ENCODE results near the gene MUC5AC.

MUC5AC gene

DNA sequence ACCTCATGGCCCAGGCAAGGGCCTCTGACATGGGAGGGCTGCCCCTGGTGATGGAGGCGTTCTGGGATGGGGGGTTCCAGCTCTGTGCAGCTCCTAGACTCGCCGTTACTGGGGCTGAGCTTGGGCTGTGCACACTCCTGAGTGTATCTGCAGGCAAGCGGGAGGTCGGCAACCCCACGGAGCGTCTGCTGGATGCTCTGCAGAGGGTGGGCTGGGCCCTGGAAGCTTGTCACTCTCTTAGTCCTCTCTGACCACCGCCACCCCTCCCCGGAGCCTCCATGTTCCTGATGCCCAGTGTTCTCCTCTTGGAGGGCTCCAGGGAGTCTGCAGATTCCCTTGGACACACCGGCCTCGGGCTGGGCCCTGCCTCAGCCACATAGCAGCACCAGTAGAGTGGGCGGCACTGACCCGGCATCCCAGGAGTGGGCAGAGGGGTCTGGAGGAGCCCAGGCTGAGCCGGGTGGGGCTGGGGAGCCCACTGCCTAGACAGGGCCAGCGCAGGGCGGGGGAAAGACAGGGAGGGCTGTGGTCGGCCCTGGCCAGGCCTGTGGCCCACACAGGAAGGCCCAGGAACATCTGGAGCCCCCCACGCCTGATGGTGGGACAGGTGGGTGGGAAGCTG is 44.5 kb downstream of the MUC5AC start:
- Histone ChIP-seq H3K36me3 (ENCODE audit: control insufficient read depth in 2 of 2, insufficient read depth in 2 of 2, low read length in 2 of 2) (no peaks in the 10 kb centered on the region), H3K27ac (ENCODE audit: low read length) (no peak overlapping the region), H3K9ac (ENCODE audit: low read length in 2 of 2) (no peak overlapping the region), H3K4me3 (ENCODE audit: low read length in 2 of 2) (no peak overlapping the region), H3K4me1 (ENCODE audit: control insufficient read depth, insufficient read depth, low read length) (no peaks in the 10 kb centered on the region), H3K9me3 (ENCODE audit: control insufficient read depth in 2 of 2, low read length in 2 of 2) (no peaks in the 10 kb centered on the region), H3K27me3 (ENCODE audit: control insufficient read depth in 1 of 2, insufficient read depth in 2 of 2, low read length in 2 of 2) (peaks cover 23 to 32% of the 10 kb centered on the region in 2 donors)

DNA sequence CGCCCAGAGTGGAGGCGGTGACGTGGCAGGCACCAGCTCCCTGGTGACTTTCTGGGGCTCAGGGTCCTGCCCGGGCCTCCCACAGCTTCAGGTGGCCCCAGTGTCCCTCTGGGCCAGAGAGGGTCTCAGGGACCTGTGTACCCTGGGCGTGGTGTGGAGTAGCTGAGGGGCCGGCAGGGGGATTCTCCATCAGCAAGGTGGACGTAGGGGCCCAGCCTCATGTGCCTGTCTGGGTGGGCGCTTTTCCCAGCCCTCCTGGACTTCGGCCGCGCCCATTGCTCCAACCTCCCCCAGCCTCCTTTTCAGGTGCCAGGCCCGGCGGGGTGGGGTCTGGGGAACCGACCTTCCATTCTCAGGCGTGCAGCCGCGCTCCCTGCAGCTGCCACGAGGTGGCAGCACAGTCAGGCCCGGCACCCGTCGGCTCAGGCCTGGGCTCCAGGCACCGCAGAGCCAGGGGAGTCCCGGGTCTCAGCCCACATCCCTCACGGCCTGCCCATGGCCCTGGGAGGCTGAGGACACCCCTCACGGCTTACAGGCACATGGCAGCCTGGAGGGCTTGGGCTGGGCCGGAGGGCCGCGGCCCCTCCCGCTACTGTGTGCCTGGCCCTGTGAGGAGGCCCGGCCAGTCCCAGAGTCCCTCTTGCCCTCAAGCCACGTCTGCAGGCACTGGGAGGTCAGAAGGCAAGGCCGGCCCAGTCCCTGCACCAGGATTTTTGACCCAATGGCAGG is 45.2 kb downstream of the MUC5AC start:
- Histone ChIP-seq H3K9ac (ENCODE audit: low read length in 2 of 2) (no peak overlapping the region), H3K36me3 (ENCODE audit: control insufficient read depth in 2 of 2, insufficient read depth in 2 of 2, low read length in 2 of 2) (no peaks in the 10 kb centered on the region), H3K4me3 (ENCODE audit: low read length in 2 of 2) (no peak overlapping the region), H3K4me1 (ENCODE audit: control insufficient read depth, insufficient read depth, low read length) (no peaks in the 10 kb centered on the region), H3K9me3 (ENCODE audit: control insufficient read depth in 2 of 2, low read length in 2 of 2) (no peaks in the 10 kb centered on the region), H3K27ac (ENCODE audit: low read length) (no peak overlapping the region), H3K27me3 (ENCODE audit: control insufficient read depth in 1 of 2, insufficient read depth in 2 of 2, low read length in 2 of 2) (peaks cover 21 to 32% of the 10 kb centered on the region in 2 donors)

DNA sequence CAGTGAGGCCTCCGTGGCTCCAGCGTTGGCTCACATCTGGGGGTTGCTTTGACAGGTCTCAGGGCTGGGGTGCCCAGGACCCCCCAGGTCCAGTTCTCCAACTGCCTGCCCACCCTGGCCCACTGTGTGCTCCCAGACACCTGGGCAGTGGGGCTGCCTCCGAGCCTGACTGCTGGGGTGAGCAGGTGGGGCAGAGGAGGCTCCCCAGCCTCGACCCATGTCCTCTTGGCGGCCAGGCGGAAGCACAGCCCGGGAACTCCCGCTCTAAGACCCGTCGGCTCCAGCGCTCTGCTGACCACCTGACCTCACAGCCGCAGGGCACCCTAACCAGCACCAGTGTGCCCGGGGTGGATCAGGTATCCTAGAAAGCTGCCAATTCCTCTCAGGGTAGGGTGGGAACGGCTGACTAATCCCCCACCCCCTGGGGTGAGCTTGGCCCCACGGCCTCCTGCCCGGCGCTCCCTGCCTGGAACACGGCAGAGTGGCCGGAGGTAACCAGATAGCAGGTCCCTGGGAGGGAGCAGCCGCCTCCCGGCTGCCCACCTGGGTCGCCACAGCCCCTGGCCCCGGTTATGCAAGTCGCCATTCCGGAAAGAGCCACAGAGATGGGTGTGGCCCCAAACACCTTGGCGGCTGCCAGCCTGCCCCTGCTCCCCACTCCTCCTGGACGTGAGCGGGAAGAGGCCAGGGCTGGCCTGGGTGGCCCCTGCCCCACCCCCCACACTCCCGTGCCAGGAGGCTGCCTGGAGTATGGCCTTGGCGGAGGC is 45.9 kb downstream of the MUC5AC start:
- H3K27me3 ChIP-seq (ENCODE audit: control insufficient read depth in 1 of 2, insufficient read depth in 2 of 2, low read length in 2 of 2) = peaks cover 18 to 26% of the 10 kb centered on the region in 2 donors
- no peaks in the 10 kb centered on the region for H3K4me1 ChIP-seq (ENCODE audit: control insufficient read depth, insufficient read depth, low read length)
- no peak overlapping the region for H3K9ac ChIP-seq (ENCODE audit: low read length in 2 of 2)
- no peaks in the 10 kb centered on the region for H3K36me3 ChIP-seq (ENCODE audit: control insufficient read depth in 2 of 2, insufficient read depth in 2 of 2, low read length in 2 of 2)
- H3K27ac ChIP-seq (ENCODE audit: low read length) = no peak overlapping the region
- H3K9me3 ChIP-seq (ENCODE audit: control insufficient read depth in 2 of 2, low read length in 2 of 2) = no peaks in the 10 kb centered on the region
- no peak overlapping the region for H3K4me3 ChIP-seq (ENCODE audit: low read length in 2 of 2)

DNA sequence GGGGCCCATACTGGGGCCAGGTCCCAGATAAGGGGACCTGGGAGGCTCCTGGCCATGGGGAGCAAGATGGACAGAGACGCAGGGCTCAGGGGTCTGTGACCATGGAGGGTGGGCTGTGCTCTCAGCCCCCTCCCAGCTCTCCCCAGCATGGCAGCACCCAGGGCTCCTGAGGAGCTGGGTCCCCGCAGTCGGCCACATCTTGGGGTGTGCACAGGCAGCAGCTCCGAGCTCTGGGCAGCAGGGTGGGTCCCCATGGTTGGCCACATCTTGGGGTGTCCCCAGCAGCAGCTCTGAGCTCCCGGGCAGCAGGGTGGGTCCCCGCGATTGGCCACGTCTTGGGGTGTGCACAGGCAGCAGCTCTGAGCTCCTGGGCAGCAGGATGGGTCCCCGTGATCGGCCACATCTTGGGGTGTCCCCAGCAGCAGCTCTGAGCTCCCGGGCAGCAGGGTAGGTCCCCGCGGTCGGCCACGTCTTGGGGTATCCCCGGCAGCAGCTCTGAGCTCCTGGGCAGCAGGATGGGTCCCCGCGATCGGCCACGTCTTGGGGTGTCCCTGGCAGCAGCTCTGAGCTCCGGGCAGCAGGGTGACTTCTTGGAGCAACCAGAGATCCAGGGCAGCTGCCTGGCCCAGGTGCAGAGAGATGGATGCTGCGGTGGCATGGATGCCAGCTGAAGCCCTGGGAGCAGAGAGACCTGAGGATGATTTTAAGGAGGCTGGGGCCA is 46.8 kb downstream of the MUC5AC start:
- Histone ChIP-seq H3K27me3 (ENCODE audit: control insufficient read depth in 1 of 2, insufficient read depth in 2 of 2, low read length in 2 of 2) (peaks cover 16 to 17% of the 10 kb centered on the region in 2 donors), H3K4me1 (ENCODE audit: control insufficient read depth, insufficient read depth, low read length) (no peaks in the 10 kb centered on the region), H3K27ac (ENCODE audit: low read length) (no peak overlapping the region), H3K9me3 (ENCODE audit: control insufficient read depth in 2 of 2, low read length in 2 of 2) (no peaks in the 10 kb centered on the region), H3K9ac (ENCODE audit: low read length in 2 of 2) (no peak overlapping the region), H3K36me3 (ENCODE audit: control insufficient read depth in 2 of 2, insufficient read depth in 2 of 2, low read length in 2 of 2) (no peaks in the 10 kb centered on the region), H3K4me3 (ENCODE audit: low read length in 2 of 2) (no peak overlapping the region)

DNA sequence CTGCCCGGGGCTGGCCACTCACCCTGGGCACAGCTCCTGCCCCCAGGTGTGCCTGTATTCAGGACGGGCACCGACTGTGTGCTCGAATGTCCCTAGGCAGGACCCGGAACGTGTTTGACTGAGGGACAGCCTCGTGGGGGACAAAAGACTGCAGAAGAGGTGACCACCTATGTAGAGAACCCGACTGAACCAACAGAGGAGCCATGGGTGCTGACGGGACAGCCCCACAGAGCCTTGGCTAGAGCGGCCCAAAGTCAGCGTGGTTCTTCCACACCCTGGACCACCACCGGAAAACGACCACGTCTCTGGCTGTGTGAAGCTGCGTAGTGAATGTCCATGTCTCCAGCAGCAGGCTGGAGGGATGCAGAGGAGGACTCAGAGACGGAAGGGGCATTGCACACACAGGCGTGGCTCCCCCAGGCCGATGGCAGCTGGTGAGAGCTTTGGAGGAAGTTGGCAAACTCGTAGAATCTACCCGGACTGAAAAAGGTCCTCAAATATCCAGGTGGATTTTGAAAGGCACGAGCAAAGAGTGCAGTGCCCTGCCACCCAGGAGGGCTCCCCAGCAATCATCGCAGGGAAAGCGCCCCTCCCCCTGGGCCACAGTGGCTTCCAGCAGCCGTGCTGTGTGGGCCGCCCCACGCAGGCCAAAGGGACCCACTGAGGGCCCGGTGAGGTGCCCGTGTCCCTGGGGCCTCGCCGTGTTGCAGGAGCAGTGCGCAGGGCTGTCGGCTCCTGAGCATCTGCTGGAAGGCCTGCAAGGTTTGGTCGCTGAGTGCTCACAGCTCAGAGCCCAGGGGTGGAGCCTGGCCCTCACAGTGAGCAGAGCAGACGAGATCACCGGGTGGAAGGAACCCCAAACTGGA is 47.6 kb downstream of the MUC5AC start:
- H3K27me3 ChIP-seq (ENCODE audit: control insufficient read depth in 1 of 2, insufficient read depth in 2 of 2, low read length in 2 of 2) = peaks cover 10 to 14% of the 10 kb centered on the region in 2 donors
- H3K9me3 ChIP-seq (ENCODE audit: control insufficient read depth in 2 of 2, low read length in 2 of 2) = peaks cover 0 to 1% of the 10 kb centered on the region in 2 donors
- H3K4me1 ChIP-seq (ENCODE audit: control insufficient read depth, insufficient read depth, low read length) = no peaks in the 10 kb centered on the region
- no peaks in the 10 kb centered on the region for H3K36me3 ChIP-seq (ENCODE audit: control insufficient read depth in 2 of 2, insufficient read depth in 2 of 2, low read length in 2 of 2)
- no peak overlapping the region for H3K9ac ChIP-seq (ENCODE audit: low read length in 2 of 2)
- no peak overlapping the region for H3K4me3 ChIP-seq (ENCODE audit: low read length in 2 of 2)
- H3K27ac ChIP-seq (ENCODE audit: low read length) = no peak overlapping the region

DNA sequence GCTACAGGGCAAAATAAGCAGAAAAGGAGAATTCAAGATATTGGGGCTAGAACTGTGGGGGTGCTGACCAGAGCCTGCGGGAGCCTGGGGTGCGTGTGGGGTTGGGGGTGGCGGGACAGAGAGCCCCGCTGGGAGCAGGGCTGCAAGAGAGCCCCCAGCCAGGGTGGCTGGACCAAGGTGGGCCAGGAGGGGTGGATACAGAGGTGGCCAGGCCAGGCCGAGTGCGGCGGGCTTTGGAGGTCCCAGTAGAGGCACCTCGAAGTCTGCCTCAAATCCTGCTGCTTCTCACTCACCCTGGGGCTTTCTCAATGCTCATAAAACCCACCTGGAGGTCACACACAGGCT is 48.2 kb downstream of the MUC5AC start:
- Histone ChIP-seq H3K4me3 (ENCODE audit: low read length in 2 of 2) (no peak overlapping the region), H3K9me3 (ENCODE audit: control insufficient read depth in 2 of 2, low read length in 2 of 2) (peaks cover 0 to 3% of the 10 kb centered on the region in 2 donors), H3K9ac (ENCODE audit: low read length in 2 of 2) (no peak overlapping the region), H3K4me1 (ENCODE audit: control insufficient read depth, insufficient read depth, low read length) (no peaks in the 10 kb centered on the region), H3K27me3 (ENCODE audit: control insufficient read depth in 1 of 2, insufficient read depth in 2 of 2, low read length in 2 of 2) (peaks cover 9 to 12% of the 10 kb centered on the region in 2 donors), H3K27ac (ENCODE audit: low read length) (no peak overlapping the region), H3K36me3 (ENCODE audit: control insufficient read depth in 2 of 2, insufficient read depth in 2 of 2, low read length in 2 of 2) (no peaks in the 10 kb centered on the region)

DNA sequence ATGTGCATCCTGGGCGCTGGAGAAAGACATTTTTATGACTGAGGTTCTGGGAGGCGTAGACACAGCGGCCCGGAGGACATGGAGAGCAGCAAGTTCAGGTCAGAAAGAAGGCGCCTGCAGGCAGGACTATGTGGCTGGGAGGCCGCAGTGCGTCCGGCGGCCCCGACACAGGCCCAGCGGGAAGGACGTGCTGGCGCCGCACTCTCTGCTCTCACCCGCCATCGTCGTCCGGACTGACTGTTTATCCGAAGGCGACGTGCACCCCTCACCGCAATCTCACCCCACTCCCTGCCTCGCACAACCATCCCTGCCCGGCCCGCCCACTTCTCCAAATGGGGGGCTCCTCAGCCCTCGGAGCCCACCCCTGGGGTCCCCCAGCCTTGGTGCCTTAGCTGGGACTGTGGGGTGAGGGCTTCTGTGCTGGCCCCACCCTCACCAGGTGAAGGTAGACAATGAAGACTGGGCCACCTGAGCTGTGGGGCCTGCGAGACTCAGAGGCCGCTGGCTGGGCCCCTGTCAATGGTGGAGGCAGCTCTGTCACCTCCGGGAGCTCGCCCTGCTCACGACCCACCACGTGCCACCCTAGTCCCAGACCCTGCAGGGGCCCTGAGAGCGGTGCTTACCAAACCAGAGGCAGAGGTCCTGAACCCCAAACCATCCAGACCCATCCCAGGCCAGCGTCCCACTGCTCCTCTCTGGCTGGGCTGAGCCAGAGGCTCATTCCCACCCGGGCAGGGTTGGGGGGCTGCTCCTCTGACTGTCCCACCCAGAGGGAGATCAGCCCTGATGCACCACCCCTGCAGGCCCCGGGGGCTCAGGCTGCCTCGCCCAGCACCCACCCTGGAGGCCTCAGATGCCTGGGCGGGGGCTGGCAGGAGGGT is 48.9 kb downstream of the MUC5AC start:
- Histone ChIP-seq H3K9ac (ENCODE audit: low read length in 2 of 2) (no peak overlapping the region), H3K4me1 (ENCODE audit: control insufficient read depth, insufficient read depth, low read length) (no peaks in the 10 kb centered on the region), H3K36me3 (ENCODE audit: control insufficient read depth in 2 of 2, insufficient read depth in 2 of 2, low read length in 2 of 2) (no peaks in the 10 kb centered on the region), H3K27ac (ENCODE audit: low read length) (no peak overlapping the region), H3K27me3 (ENCODE audit: control insufficient read depth in 1 of 2, insufficient read depth in 2 of 2, low read length in 2 of 2) (peaks cover 9 to 12% of the 10 kb centered on the region in 2 donors), H3K9me3 (ENCODE audit: control insufficient read depth in 2 of 2, low read length in 2 of 2) (peaks cover 3 to 5% of the 10 kb centered on the region in 2 donors), H3K4me3 (ENCODE audit: low read length in 2 of 2) (no peak overlapping the region)

DNA sequence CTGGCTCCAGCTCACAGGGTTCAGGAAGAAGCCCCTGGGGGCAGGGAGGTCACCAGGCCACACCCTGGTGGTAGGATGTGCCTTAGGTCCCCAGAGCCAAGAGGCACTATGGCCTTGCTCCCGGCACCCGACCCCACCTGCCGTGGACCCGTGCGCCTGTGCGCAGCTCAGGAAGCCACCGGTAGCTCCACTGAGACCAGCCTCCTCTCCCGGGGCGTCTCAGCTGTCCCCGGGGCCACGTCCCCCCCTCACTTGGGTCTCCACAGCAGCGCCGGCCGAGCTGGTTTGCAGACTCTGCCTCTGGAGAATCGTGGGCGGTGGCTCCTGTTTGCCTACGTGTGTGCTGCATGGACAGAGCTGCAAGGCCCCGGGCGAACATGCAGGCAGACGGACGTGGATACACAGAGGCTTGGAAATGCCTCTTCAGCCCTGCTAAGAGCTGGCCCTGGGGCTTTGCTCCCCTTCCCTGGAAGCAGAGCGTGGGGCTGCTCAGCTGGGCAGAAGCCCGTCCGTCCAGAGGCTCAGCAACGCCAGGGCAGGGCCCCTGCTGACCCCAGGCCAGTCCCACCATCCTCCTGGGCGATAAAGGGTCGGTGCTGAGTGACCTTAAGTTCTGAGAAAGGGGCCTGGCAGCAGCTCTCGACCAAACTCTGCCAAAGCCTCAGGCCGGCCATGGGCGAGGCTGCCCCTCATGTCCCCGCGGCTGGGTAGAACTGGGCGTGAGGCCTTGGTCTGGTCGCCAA is 49.8 kb downstream of the MUC5AC start:
- Histone ChIP-seq H3K9me3 (ENCODE audit: control insufficient read depth in 2 of 2, low read length in 2 of 2) (peaks cover 3 to 7% of the 10 kb centered on the region in 2 donors), H3K27ac (ENCODE audit: low read length) (no peak overlapping the region)

DNA sequence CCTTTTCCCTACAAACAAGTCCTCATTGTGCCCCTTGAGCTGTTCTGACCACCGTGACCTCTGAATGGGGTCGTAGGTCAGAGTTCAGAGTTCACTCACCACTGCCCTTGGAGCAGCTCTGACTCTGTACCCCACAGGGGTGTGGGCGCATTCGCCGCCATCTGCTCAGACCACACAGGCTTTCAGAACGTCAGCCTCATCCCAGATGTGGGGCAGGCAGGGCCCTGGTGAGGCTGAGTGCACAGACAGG is 50.3 kb downstream of the MUC5AC start:
- Histone ChIP-seq H3K4me3 (ENCODE audit: low read length in 2 of 2) (no peak overlapping the region), H3K9ac (ENCODE audit: low read length in 2 of 2) (no peak overlapping the region), H3K4me1 (ENCODE audit: control insufficient read depth, insufficient read depth, low read length) (no peaks in the 10 kb centered on the region), H3K9me3 (ENCODE audit: control insufficient read depth in 2 of 2, low read length in 2 of 2) (peaks cover 3 to 7% of the 10 kb centered on the region in 2 donors), H3K27me3 (ENCODE audit: control insufficient read depth in 1 of 2, insufficient read depth in 2 of 2, low read length in 2 of 2) (peaks cover 5 to 9% of the 10 kb centered on the region in 2 donors), H3K36me3 (ENCODE audit: control insufficient read depth in 2 of 2, insufficient read depth in 2 of 2, low read length in 2 of 2) (no peaks in the 10 kb centered on the region), H3K27ac (ENCODE audit: low read length) (no peak overlapping the region)

More for the DNA sequence above, 49.8 kb downstream of the MUC5AC start:
- Histone ChIP-seq H3K27me3 (ENCODE audit: control insufficient read depth in 1 of 2, insufficient read depth in 2 of 2, low read length in 2 of 2) (peaks cover 9 to 12% of the 10 kb centered on the region in 2 donors), H3K4me1 (ENCODE audit: control insufficient read depth, insufficient read depth, low read length) (no peaks in the 10 kb centered on the region), H3K9ac (ENCODE audit: low read length in 2 of 2) (no peak overlapping the region), H3K4me3 (ENCODE audit: low read length in 2 of 2) (no peak overlapping the region), H3K36me3 (ENCODE audit: control insufficient read depth in 2 of 2, insufficient read depth in 2 of 2, low read length in 2 of 2) (no peaks in the 10 kb centered on the region)

Measured in stomach smooth muscle (tissue), 2 donors.